Urinary bladder (tissue), 4 donors: ENCODE data around the gene SH2D4B. TPM values are rescaled to one million over a fixed set of nuclear protein-coding genes. Genes with fewer than 3 reads are reported as not detected.
A peak's percentile ranks its signal among the peaks of the same experiment; 100 is the strongest.

Source experiments
- DNase-seq: peaks from one replicate; pipeline ENCODE4 v3.0.0-alpha.2; 2015; ENCODE audit errors: extremely low spot score
- H3K27ac ChIP-seq: one replicate; pipeline ENCODE4 v1.5.1; 2013; ENCODE audit warnings: low read depth, mild to moderate bottlenecking, moderate library complexity
- H3K36me3 ChIP-seq: one replicate; pipeline ENCODE4 v1.6.1; 2013; ENCODE audit warnings: mild to moderate bottlenecking, moderate library complexity; ENCODE audit not compliant: insufficient read depth
- H3K4me1 ChIP-seq: one replicate; pipeline ENCODE4 v1.6.1; 2013; ENCODE audit warnings: mild to moderate bottlenecking, moderate library complexity; ENCODE audit not compliant: insufficient read depth
- H3K4me3 ChIP-seq: one replicate; pipeline ENCODE4 v1.5.1; 2013; ENCODE audit warnings: low read depth, low read length
- WGBS: extraction: QIAGEN DNeasy Blood & Tissue Kit; methylation state at CpG from one replicate; pipeline ENCODE4 v1.1.7; 2013; 5-methylcytosine and 5-hydroxymethylcytosine counted together
- polyA plus RNA-seq: library from polyadenylated mRNA; stranded (reverse); fragments of 200-250 nt; gene quantifications from one replicate; pipeline ENCODE4 v1.2.3, GENCODE V29; 2013
- total RNA-seq: library from RNA; depleted of rRNA; stranded (reverse); fragments of >200 nt; gene quantifications from one replicate; pipeline ENCODE4 v1.2.3, GENCODE V29; 2014
- donor health status: healthy with polysubstance abuse.
- donor health status: healthy.

The SH2D4B gene
- total and polyA plus RNA-seq, 2 donors: 0.16 TPM; not detected in 1

DNA sequence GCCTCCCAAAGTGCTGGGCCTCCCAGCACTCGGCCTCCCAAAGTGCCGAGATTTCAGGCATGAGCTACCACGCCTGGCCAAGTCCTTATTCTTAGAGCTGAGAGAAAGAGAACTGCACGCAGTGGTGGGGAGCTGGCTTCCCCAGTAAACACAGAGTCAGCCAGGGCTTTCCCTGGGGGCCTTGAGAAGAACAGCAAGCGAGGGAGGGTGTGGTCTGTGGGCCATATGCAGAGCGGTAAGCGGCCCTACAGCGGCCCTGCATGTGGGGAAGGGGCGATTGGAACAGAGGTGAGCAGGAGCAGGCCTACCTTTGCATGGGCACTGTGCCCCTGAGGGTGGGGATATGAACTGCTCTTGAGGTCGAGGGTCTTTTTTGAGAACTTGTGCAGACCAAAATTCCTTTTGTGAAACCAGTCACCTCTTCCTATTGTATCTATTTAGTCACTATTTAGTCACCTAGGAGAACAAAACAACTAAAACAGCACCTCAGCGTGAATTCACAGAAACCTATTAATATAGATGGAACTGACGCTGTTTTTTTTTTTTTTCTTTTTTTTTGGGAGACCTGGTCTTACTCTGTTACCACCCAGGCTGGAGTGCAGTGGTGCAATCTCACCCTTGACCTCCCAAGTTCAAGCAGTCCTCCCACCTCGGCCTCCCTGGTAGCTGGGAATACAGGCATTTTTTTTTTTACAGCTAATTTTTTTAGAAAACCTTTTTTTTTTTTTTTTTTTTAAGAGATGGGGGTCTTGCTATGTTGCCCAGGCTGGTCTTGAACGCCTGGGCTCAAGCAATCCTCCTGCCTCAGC is 36.9 kb upstream of the SH2D4B start:
- Histone ChIP-seq H3K4me3 (no peak overlapping the region), H3K4me1 (peaks cover 9% of the 10 kb centered on the region), H3K27ac (peak overlapping the region; percentile 33), H3K36me3 (no peaks in the 10 kb centered on the region)
- 76% methylated on average over 14 of the region's 14 CpGs for WGBS
- DNase-seq: no peak

GRCh38 chr10:80501381-80501912 is 36.3 kb upstream of the SH2D4B start:
- Histone ChIP-seq H3K4me3 (no peak overlapping the region), H3K36me3 (no peaks in the 10 kb centered on the region), H3K4me1 (peaks cover 9% of the 10 kb centered on the region), H3K27ac (peak overlapping the region; percentile 30)
- DNase-seq: no peak
- WGBS: 91% methylated on average over 3 of the region's 3 CpGs

- peak overlapping the region; percentile 30 for H3K27ac ChIP-seq
- peaks cover 9% of the 10 kb centered on the region for H3K4me1 ChIP-seq
- 89% methylated on average over 13 of the region's 13 CpGs for WGBS
- DNase-seq: no peak
- H3K36me3 ChIP-seq: no peaks in the 10 kb centered on the region
- no peak overlapping the region for H3K4me3 ChIP-seq
Measured at GRCh38 chr10:80501913-80502521, 35.7 kb upstream of the SH2D4B start.

DNA sequence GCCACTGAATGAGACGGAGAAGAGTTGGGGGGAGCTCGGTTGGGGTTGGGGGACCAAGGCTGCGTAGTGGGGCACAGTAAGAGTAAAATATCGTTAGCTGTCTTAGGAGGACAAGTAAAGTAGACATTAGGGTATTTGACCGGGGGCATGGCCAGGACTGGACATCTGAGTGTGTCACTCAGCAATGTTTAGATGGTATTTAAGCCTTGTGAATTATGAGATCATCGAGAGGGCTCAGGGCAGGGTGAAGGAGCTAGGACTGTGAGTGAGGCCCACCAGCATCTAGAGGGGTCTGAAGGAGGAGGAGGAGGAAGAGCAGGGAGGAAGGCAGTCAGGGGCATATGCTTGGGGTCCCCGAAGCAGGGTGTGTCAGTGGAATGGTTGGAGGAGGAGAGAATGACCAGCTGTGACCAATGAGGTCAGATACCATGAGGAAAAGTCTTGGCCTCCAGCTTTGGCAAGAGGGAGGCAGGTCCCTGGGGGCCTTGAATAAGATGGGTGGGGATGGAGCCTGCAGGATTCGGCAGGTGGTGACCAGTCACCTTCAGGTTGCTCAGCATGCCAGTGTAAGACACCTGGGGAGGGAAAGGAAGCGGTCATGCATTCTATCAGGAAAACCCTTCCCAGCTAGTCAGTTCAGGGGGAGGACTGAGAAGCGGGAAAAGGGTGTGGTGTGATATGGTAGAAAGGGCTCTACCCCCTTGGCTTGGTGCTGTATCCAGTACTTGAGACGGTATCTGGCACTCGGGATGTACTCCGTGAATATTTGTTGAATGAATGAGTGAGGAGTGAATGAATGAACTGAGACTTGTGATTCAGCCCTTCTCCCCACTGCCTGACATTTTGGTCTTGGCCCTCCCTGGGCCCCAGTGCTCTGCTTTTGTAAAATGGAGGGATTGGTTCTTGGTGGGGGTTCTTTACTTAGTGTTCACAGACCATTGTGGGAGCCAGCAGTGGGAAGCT is 34.8 kb upstream of the SH2D4B start:
- 83% methylated on average over 13 of the region's 13 CpGs for WGBS

DNA sequence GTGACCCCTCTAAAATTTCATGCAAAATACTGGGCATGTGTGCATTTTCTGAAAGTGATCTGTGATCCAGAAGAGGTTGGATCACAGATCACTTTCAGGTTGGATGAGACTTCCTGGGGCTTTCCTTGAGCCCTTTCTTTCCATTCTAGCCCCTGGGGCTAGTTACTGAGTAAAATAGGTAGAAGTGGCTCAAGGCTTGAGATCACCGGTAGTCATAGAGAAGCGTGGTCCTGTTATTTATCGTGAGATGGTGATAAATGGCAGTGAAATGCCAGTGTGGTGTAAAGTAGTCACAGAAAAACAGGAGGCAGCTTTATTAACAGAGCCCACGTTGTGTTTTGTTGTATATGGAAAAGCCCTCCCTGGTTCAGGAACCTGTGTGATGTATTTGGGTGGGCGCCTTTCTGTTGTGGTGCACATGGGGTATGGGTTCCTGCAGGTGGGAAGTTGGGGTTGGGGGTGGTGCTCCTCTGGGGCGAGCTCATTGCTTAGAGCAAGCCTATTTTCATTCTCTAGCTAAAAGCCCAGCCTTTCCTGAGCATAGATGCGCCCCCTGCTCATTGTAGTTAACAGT is 34.0 kb upstream of the SH2D4B start:
- no peak overlapping the region for H3K4me3 ChIP-seq
- H3K4me1 ChIP-seq: peaks cover 2% of the 10 kb centered on the region
- H3K36me3 ChIP-seq: no peaks in the 10 kb centered on the region
- H3K27ac ChIP-seq: no peak overlapping the region
- WGBS: 88% methylated on average over 7 of the region's 7 CpGs
- no peak for DNase-seq

More for the DNA sequence above, 34.8 kb upstream of the SH2D4B start:
- Histone ChIP-seq H3K36me3 (no peaks in the 10 kb centered on the region), H3K27ac (peak overlapping the region; percentile 19), H3K4me1 (peaks cover 5% of the 10 kb centered on the region), H3K4me3 (no peak overlapping the region)
- DNase-seq: no peak

DNA sequence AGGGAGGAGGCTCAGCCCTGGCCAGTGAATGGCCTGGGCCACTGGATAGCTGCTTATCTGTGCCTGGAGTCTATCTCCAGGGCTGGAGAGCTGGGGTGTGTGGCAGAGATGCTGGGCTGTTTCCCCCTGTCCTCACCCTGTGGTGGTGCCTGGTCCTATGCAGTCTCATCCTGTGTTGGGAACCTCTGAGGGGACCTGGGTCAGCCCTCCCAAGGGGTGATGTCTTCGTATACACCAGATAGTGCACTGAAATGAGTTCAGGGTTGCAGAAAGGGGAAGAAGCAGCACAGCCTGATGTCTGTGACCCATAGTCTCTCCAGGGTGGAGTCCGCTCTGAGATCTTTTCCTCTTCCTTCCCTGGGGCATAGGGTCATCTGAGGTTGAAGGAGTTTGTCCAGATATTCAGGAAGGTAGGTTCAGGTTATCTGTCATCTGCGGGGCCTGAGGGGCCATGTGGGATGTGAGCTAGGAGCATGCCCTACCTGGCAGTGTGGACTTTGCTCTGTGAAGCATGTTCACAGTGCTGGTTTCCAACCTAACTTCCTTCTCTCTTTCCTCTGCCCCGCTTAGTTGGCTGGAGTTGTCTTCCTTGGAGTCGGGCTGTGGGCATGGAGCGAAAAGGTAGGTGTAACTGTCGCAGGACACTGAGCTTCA is 33.4 kb upstream of the SH2D4B start:
- Histone ChIP-seq H3K36me3 (no peaks in the 10 kb centered on the region), H3K4me3 (no peak overlapping the region), H3K27ac (no peak overlapping the region), H3K4me1 (peaks cover 2% of the 10 kb centered on the region)
- WGBS: 73% methylated on average over 7 of the region's 7 CpGs
- DNase-seq: no peak

- WGBS: 75% methylated on average over 5 of the region's 5 CpGs
- no peak for DNase-seq
- H3K4me3 ChIP-seq: no peak overlapping the region
- peaks cover 2% of the 10 kb centered on the region for H3K36me3 ChIP-seq
- no peak overlapping the region for H3K27ac ChIP-seq
- H3K4me1 ChIP-seq: peaks cover 2% of the 10 kb centered on the region
Measured at GRCh38 chr10:80504897-80505465, 32.7 kb upstream of the SH2D4B start.

DNA sequence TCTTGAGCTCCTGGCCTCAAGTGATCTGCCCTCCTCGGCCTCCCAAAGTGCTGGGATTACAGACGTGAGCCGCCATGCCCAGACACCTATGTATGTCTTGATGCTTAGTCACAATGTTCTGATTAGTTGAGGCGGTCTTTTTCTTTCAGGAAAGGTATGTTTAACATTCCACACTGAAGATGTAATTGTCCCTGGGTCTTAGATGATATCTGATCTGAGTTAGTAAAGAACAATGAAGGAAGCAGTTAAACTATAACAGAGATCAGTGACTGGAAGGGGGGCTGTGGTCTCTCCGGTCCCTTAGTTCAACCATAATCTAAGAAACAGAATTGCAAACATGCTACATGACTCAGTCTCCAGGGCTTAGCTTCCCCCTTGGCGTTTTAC is 31.5 kb upstream of the SH2D4B start:
- no peak for DNase-seq
- peaks cover 2% of the 10 kb centered on the region for H3K4me1 ChIP-seq
- peaks cover 3% of the 10 kb centered on the region for H3K36me3 ChIP-seq
- H3K27ac ChIP-seq: no peak overlapping the region
- H3K4me3 ChIP-seq: no peak overlapping the region
- WGBS: 77% methylated on average over 6 of the region's 6 CpGs

GRCh38 chr10:80506836-80507487 is 30.7 kb upstream of the SH2D4B start:
- no peak overlapping the region for H3K4me3 ChIP-seq
- 91% methylated on average over 13 of the region's 13 CpGs for WGBS
- DNase-seq: no peak
- no peak overlapping the region for H3K27ac ChIP-seq
- peaks cover 3% of the 10 kb centered on the region for H3K36me3 ChIP-seq
- H3K4me1 ChIP-seq: no peaks in the 10 kb centered on the region

- no peak for DNase-seq
- no peaks in the 10 kb centered on the region for H3K4me1 ChIP-seq
- H3K4me3 ChIP-seq: no peak overlapping the region
- H3K36me3 ChIP-seq: peaks cover 9% of the 10 kb centered on the region
- WGBS: 89% methylated on average over 8 of the region's 8 CpGs
- H3K27ac ChIP-seq: no peak overlapping the region
Measured at GRCh38 chr10:80509108-80509402, 28.6 kb upstream of the SH2D4B start.

DNA sequence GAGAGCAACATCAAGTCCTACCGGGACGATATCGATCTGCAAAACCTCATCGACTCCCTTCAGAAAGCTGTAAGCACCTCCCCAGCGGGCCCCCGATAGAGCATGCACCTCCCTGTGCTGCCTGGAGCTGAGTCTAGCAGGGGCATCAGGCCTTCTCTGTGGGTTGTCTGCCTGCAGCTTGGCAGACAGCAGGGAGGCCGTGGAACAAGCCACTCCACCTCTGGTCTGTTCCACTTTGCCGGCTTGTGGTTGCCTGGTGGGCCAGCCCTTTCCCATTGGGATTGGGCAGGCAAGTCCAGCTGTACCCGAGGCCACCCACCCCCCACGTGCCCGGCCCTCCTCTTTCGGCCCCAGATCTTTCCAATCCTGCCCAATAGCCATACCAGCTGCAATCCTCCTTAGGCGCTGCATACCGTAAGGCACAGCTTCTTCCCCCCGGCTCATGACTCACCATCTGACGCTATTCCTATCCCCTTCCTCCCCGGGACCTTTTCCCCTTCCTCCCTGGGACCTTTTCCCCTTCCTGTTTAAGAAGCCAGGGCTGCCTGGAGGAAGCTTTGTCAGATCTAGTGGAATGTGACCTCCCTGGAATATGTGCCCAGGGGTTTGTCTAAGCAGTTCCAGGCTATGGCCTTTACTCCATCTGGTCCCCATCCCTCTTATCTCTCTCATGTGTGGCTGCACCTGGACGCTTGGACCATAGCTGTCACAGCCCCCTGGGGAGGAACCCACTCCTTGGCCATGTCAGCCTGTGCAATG is 28.1 kb upstream of the SH2D4B start:
- no peak overlapping the region for H3K4me3 ChIP-seq
- peaks cover 9% of the 10 kb centered on the region for H3K36me3 ChIP-seq
- no peak overlapping the region for H3K27ac ChIP-seq
- no peak for DNase-seq
- 74% methylated on average over 18 of the region's 18 CpGs for WGBS
- H3K4me1 ChIP-seq: no peaks in the 10 kb centered on the region
